ENCODE results near the gene HOOK2. TPM values are rescaled to one million over a fixed set of nuclear protein-coding genes. Genes with fewer than 3 reads are reported as not detected.
A peak's percentile ranks its signal among the peaks of the same experiment; 100 is the strongest.

HOOK2 gene
- total and polyA plus RNA-seq, 2 of the 13 experiments (the other 11 are each of a cell fraction or from before 2014, with no cell fraction given) = 9.2 to 12.9 TPM

DNA sequence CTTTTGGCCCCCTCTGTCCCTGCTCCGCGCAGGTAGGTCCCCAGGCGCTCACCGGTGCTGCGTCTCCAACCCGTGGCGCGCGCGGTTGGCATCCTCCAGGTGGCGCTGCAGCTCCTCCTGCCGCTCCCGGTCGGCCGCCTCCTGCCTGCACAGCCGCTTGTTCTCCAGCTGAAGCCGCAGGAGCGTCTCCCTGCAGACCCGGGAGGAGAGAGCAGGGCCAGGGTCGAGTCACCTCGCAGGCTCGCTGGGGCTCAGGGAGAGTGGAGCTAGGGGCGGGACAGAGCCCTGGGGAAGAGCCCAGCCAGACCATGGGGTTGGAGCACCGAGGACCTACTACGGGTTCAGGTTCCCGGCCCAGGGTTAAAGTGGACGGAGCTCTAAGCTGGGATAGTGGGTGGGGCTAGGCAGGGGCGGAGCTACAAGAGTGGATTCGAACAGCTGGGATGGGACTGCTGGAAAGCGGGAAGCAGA lies 9.3 kb downstream of the HOOK2 start (continued):
- TF ChIP-seq, protein P1, sequence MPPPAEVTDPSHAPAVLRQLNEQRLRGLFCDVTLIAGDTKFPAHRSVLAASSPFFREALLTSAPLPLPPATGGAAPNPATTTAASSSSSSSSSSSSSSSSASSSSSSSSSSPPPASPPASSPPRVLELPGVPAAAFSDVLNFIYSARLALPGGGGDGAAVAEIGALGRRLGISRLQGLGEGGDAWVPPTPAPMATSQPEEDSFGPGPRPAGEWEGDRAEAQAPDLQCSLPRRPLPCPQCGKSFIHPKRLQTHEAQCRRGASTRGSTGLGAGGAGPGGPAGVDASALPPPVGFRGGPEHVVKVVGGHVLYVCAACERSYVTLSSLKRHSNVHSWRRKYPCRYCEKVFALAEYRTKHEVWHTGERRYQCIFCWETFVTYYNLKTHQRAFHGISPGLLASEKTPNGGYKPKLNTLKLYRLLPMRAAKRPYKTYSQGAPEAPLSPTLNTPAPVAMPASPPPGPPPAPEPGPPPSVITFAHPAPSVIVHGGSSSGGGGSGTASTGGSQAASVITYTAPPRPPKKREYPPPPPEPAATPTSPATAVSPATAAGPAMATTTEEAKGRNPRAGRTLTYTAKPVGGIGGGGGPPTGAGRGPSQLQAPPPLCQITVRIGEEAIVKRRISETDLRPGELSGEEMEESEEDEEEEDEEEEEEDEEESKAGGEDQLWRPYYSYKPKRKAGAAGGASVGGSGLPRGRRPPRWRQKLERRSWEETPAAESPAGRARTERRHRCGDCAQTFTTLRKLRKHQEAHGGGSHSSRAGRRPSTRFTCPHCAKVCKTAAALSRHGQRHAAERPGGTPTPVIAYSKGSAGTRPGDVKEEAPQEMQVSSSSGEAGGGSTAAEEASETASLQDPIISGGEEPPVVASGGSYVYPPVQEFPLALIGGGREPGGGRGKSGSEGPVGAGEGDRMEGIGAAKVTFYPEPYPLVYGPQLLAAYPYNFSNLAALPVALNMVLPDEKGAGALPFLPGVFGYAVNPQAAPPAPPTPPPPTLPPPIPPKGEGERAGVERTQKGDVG (CRISPR knock-in tag; IDR thresholded peaks at IDR 0.05; ENCODE audit: borderline replicate concordance) = no peak
- TF ChIP-seq, protein P2, sequence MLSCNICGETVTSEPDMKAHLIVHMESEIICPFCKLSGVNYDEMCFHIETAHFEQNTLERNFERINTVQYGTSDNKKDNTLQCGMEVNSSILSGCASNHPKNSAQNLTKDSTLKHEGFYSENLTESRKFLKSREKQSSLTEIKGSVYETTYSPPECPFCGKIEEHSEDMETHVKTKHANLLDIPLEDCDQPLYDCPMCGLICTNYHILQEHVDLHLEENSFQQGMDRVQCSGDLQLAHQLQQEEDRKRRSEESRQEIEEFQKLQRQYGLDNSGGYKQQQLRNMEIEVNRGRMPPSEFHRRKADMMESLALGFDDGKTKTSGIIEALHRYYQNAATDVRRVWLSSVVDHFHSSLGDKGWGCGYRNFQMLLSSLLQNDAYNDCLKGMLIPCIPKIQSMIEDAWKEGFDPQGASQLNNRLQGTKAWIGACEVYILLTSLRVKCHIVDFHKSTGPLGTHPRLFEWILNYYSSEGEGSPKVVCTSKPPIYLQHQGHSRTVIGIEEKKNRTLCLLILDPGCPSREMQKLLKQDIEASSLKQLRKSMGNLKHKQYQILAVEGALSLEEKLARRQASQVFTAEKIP (CRISPR knock-in tag; IDR thresholded peaks at IDR 0.05; ENCODE audit: borderline replicate concordance) = no peak
- TF ChIP-seq SIN3B (IDR thresholded peaks at IDR 0.05; ENCODE audit: low read length) (no peak), ZNF780A (CRISPR knock-in tag; IDR thresholded peaks at IDR 0.05) (no peak; the same call in 1 of the 2 replicates), ZFP62 (CRISPR knock-in tag; IDR thresholded peaks at IDR 0.05) (no peak), ZNF850 (CRISPR knock-in tag; conservative IDR thresholded peaks at IDR 0.05) (no peak), NFATC3 (CRISPR knock-in tag; IDR thresholded peaks at IDR 0.05) (no peak), RXRA (CRISPR knock-in tag; IDR thresholded peaks at IDR 0.05) (peak; percentile 58; the same call in 1 of the 2 replicates), SALL2 (CRISPR knock-in tag; IDR thresholded peaks at IDR 0.05) (0 out of 2 replicates have a peak, but pooled peaks have one; percentile 22), HMG20B (CRISPR knock-in tag; conservative IDR thresholded peaks at IDR 0.05) (no peak), ZFYVE20 (CRISPR knock-in tag; IDR thresholded peaks at IDR 0.05; ENCODE audit: borderline replicate concordance, low read depth) (no peak), HNRNPL (IDR thresholded peaks at IDR 0.05; ENCODE audit: low read depth, low read length) (0 out of 2 replicates have a peak, but pooled peaks have one; percentile 66)
- TF ChIP-seq, protein P3, sequence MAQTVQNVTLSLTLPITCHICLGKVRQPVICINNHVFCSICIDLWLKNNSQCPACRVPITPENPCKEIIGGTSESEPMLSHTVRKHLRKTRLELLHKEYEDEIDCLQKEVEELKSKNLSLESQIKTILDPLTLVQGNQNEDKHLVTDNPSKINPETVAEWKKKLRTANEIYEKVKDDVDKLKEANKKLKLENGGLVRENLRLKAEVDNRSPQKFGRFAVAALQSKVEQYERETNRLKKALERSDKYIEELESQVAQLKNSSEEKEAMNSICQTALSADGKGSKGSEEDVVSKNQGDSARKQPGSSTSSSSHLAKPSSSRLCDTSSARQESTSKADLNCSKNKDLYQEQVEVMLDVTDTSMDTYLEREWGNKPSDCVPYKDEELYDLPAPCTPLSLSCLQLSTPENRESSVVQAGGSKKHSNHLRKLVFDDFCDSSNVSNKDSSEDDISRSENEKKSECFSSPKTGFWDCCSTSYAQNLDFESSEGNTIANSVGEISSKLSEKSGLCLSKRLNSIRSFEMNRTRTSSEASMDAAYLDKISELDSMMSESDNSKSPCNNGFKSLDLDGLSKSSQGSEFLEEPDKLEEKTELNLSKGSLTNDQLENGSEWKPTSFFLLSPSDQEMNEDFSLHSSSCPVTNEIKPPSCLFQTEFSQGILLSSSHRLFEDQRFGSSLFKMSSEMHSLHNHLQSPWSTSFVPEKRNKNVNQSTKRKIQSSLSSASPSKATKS (CRISPR knock-in tag; IDR thresholded peaks at IDR 0.05) = no peak
- TF ChIP-seq, protein P4, sequence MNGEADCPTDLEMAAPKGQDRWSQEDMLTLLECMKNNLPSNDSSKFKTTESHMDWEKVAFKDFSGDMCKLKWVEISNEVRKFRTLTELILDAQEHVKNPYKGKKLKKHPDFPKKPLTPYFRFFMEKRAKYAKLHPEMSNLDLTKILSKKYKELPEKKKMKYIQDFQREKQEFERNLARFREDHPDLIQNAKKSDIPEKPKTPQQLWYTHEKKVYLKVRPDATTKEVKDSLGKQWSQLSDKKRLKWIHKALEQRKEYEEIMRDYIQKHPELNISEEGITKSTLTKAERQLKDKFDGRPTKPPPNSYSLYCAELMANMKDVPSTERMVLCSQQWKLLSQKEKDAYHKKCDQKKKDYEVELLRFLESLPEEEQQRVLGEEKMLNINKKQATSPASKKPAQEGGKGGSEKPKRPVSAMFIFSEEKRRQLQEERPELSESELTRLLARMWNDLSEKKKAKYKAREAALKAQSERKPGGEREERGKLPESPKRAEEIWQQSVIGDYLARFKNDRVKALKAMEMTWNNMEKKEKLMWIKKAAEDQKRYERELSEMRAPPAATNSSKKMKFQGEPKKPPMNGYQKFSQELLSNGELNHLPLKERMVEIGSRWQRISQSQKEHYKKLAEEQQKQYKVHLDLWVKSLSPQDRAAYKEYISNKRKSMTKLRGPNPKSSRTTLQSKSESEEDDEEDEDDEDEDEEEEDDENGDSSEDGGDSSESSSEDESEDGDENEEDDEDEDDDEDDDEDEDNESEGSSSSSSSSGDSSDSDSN (CRISPR knock-in tag; IDR thresholded peaks at IDR 0.05) = peak; percentile 94
- TF ChIP-seq, protein P5, sequence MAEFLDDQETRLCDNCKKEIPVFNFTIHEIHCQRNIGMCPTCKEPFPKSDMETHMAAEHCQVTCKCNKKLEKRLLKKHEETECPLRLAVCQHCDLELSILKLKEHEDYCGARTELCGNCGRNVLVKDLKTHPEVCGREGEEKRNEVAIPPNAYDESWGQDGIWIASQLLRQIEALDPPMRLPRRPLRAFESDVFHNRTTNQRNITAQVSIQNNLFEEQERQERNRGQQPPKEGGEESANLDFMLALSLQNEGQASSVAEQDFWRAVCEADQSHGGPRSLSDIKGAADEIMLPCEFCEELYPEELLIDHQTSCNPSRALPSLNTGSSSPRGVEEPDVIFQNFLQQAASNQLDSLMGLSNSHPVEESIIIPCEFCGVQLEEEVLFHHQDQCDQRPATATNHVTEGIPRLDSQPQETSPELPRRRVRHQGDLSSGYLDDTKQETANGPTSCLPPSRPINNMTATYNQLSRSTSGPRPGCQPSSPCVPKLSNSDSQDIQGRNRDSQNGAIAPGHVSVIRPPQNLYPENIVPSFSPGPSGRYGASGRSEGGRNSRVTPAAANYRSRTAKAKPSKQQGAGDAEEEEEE (CRISPR knock-in tag; IDR thresholded peaks at IDR 0.05; ENCODE audit: borderline replicate concordance) = no peak
- TF ChIP-seq, protein P6, sequence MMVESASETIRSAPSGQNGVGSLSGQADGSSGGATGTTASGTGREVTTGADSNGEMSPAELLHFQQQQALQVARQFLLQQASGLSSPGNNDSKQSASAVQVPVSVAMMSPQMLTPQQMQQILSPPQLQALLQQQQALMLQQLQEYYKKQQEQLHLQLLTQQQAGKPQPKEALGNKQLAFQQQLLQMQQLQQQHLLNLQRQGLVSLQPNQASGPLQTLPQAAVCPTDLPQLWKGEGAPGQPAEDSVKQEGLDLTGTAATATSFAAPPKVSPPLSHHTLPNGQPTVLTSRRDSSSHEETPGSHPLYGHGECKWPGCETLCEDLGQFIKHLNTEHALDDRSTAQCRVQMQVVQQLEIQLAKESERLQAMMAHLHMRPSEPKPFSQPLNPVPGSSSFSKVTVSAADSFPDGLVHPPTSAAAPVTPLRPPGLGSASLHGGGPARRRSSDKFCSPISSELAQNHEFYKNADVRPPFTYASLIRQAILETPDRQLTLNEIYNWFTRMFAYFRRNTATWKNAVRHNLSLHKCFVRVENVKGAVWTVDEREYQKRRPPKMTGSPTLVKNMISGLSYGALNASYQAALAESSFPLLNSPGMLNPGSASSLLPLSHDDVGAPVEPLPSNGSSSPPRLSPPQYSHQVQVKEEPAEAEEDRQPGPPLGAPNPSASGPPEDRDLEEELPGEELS (CRISPR knock-in tag; IDR thresholded peaks at IDR 0.05) = no peak

Measured in HepG2 (cell line).